HCT116 (cell line): ENCODE measurements around the gene ITGBL1.

Source experiments
- CEBPB ChIP-seq: IDR thresholded peaks from 2 replicates; pipeline ENCODE4 v1.6.1; 2012; ENCODE audit warnings: low read depth
- EZH2 ChIP-seq: fragments of 200-600 bp; sonication (generic); IDR thresholded peaks from 2 replicates; pipeline ENCODE4 v1.6.1; 2017; ENCODE audit warnings: antibody characterized with exemption, mixed run types
- POLR2AphosphoS5 ChIP-seq: IDR thresholded peaks from 2 replicates; pipeline ENCODE4 v1.6.1; 2011; ENCODE audit warnings: mild to moderate bottlenecking, low read depth, low read length, moderate library complexity
- SIN3A ChIP-seq: IDR thresholded peaks from 2 replicates; pipeline ENCODE4 v1.6.1; 2012; ENCODE audit warnings: low read depth
- SP1 ChIP-seq: IDR thresholded peaks from 2 replicates; pipeline ENCODE4 v1.6.1; 2012; ENCODE audit warnings: low read depth
- YY1 ChIP-seq: IDR thresholded peaks from 2 replicates; pipeline ENCODE4 v1.6.1; 2011; ENCODE audit warnings: low read length, low read depth, moderate library complexity, mild to moderate bottlenecking; ENCODE audit not compliant: insufficient replicate concordance; ENCODE audit errors: extremely low read depth
- ZNF274 ChIP-seq: fragments of 200-500 bp; sonication (Bioruptor generic); IDR thresholded peaks from 2 replicates; pipeline ENCODE4 v1.6.1; 2014; ENCODE audit warnings: mild to moderate bottlenecking, low read depth, low read length, inconsistent platforms
- TF ChIP-seq, protein P1 (sequence below), 3 experiments: fragments of 200-600 bp in 1 of 3; sonication (generic) in 1 of 3; IDR thresholded peaks in 2 of 3; conservative IDR thresholded peaks in 1 of 3; 2 replicates each; pipeline ENCODE4 v1.5.1; 2012 to 2017; ENCODE audit warnings: low read depth in 2 of 3, low read length in 2 of 3, antibody characterized with exemption in 1 of 3, borderline replicate concordance in 1 of 3, control low read depth in 1 of 3, mild to moderate bottlenecking in 1 of 3, mixed read lengths in 1 of 3, mixed run types in 1 of 3, moderate library complexity in 1 of 3; ENCODE audit not compliant: insufficient read depth in 1 of 3
- TF ChIP-seq, protein P2 (sequence below): IDR thresholded peaks from 2 replicates; pipeline ENCODE4 v1.6.1; 2012

GRCh38 chr13:101624210-101624922 lies 171.9 kb downstream of the ITGBL1 start:
- TF ChIP-seq CEBPB (no peak), ZNF274 (no peak), EZH2 (no peak), SIN3A (no peak), YY1 (no peak), POLR2AphosphoS5 (no peak), SP1 (no peak)
- TF ChIP-seq, protein P1, sequence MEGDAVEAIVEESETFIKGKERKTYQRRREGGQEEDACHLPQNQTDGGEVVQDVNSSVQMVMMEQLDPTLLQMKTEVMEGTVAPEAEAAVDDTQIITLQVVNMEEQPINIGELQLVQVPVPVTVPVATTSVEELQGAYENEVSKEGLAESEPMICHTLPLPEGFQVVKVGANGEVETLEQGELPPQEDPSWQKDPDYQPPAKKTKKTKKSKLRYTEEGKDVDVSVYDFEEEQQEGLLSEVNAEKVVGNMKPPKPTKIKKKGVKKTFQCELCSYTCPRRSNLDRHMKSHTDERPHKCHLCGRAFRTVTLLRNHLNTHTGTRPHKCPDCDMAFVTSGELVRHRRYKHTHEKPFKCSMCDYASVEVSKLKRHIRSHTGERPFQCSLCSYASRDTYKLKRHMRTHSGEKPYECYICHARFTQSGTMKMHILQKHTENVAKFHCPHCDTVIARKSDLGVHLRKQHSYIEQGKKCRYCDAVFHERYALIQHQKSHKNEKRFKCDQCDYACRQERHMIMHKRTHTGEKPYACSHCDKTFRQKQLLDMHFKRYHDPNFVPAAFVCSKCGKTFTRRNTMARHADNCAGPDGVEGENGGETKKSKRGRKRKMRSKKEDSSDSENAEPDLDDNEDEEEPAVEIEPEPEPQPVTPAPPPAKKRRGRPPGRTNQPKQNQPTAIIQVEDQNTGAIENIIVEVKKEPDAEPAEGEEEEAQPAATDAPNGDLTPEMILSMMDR (IDR thresholded peaks at IDR 0.05 in 2 of 3, conservative IDR thresholded peaks at IDR 0.05 in 1 of 3; ENCODE audit: borderline replicate concordance in 1 of 3, insufficient read depth in 1 of 3, low read depth in 2 of 3, low read length in 2 of 3), result no peak
- TF ChIP-seq, protein P2, sequence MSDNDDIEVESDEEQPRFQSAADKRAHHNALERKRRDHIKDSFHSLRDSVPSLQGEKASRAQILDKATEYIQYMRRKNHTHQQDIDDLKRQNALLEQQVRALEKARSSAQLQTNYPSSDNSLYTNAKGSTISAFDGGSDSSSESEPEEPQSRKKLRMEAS, result no peak
